Stimulated activated CD8-positive, alpha-beta memory T cell treated with anti-CD3 and anti-CD28 coated beads, Interleukin-2, amount 100 ng/mL, for 1 hour (primary cell): Measurements from ENCODE around the gene LIMS1.
"Not testable (repeated sequence)": the region's sequence is repeated elsewhere in the genome, so short reads cannot be mapped to it uniquely, and the experiment has no call there.

Experiments used
- DNase-seq, 2 donors: peaks; one replicate each; pipeline ENCODE4 v3.0.0-alpha.2; 2020; ENCODE audit warnings: low read depth in 2 of 2

The LIMS1 gene

GRCh38 chr2:108634011-108634410 is 99.7 kb downstream of the LIMS1 start:
- no peak for DNase-seq

- DNase-seq: no peak
Measured at GRCh38 chr2:108634576-108635160, 100.4 kb downstream of the LIMS1 start.

GRCh38 chr2:108635630-108636354 is 101.5 kb downstream of the LIMS1 start:
- no peak for DNase-seq

GRCh38 chr2:108637304-108637669 is 103.0 kb downstream of the LIMS1 start:
- no peak for DNase-seq

- no peak for DNase-seq
Measured at GRCh38 chr2:108640731-108641130, 106.5 kb downstream of the LIMS1 start.

GRCh38 chr2:108641756-108642155 is 107.5 kb downstream of the LIMS1 start:
- no peak for DNase-seq

- DNase-seq: no peak
Measured at GRCh38 chr2:108643261-108643849, 109.1 kb downstream of the LIMS1 start.

- DNase-seq: not testable (repeated sequence)
Measured at GRCh38 chr2:108643862-108644261, 109.6 kb downstream of the LIMS1 start.

- DNase-seq: not testable (repeated sequence)
Measured at GRCh38 chr2:108644446-108644845, 110.2 kb downstream of the LIMS1 start.

GRCh38 chr2:108648796-108649195 is 114.5 kb downstream of the LIMS1 start:
- not testable (repeated sequence) for DNase-seq

- not testable (repeated sequence) for DNase-seq
Measured at GRCh38 chr2:108650465-108650864, 116.2 kb downstream of the LIMS1 start.

GRCh38 chr2:108651468-108651867 is 117.2 kb downstream of the LIMS1 start:
- DNase-seq: not testable (repeated sequence)

GRCh38 chr2:108652187-108652931 is 118.1 kb downstream of the LIMS1 start:
- not testable (repeated sequence) for DNase-seq

- not testable (repeated sequence) for DNase-seq
Measured at GRCh38 chr2:108653425-108653824, 119.2 kb downstream of the LIMS1 start.

- DNase-seq: not testable (repeated sequence)
Measured at GRCh38 chr2:108653849-108654248, 119.6 kb downstream of the LIMS1 start.

GRCh38 chr2:108654521-108655125 is 120.4 kb downstream of the LIMS1 start:
- DNase-seq: not testable (repeated sequence)

GRCh38 chr2:108655270-108655669 is 121.0 kb downstream of the LIMS1 start:
- not testable (repeated sequence) for DNase-seq

GRCh38 chr2:108656282-108656681 is 122.0 kb downstream of the LIMS1 start:
- not testable (repeated sequence) for DNase-seq

GRCh38 chr2:108657517-108657916 is 123.2 kb downstream of the LIMS1 start:
- DNase-seq: not testable (repeated sequence)

GRCh38 chr2:108658553-108658952 is 124.3 kb downstream of the LIMS1 start:
- not testable (repeated sequence) for DNase-seq

- not testable (repeated sequence) for DNase-seq
Measured at GRCh38 chr2:108661493-108661892, 127.2 kb downstream of the LIMS1 start.

- not testable (repeated sequence) for DNase-seq
Measured at GRCh38 chr2:108662207-108662612, 127.9 kb downstream of the LIMS1 start.
